Fibroblast of mammary gland (primary cell): ENCODE results near the gene TSC1.

Source experiments
- DNase-seq: peaks from one replicate; pipeline ENCODE4 v3.0.0-alpha.2; 2010; ENCODE audit warnings: low read depth
- H3K4me3 ChIP-seq: 2 replicates; pipeline ENCODE4 v1.5.1; 2011; ENCODE audit warnings: low read depth, mild to moderate bottlenecking, low read length, moderate library complexity; ENCODE audit not compliant: control insufficient read depth
- TF ChIP-seq, protein P1 (sequence below): conservative IDR thresholded peaks from 2 replicates; pipeline ENCODE4 v1.5.1; 2011; ENCODE audit warnings: low read depth, low read length, inconsistent platforms; ENCODE audit not compliant: control insufficient read depth, insufficient read depth

Gene TSC1

DNA sequence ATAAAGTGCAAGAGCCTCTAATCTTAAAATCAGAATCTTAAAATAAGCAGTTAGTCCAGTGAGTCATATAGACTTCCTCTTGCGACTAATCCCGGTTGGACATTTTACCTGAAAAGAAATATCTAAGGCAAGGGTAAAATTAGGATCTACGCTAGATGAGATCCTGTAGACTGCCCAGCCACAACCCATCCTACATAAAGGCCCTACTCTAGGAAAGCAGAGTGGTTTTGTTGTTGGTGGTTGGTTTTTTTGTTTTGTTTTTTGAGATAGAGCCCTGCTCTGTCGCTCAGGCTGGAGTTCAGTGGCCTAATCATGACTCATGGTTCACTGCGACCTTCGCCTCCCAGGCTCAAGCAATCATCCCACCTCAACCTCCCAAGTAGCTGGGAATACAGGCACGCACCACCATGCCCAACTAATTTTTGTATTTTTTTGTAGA, 6.9 kb downstream of the TSC1 start:
- DNase-seq = peak; percentile 10
- TF ChIP-seq, protein P1, sequence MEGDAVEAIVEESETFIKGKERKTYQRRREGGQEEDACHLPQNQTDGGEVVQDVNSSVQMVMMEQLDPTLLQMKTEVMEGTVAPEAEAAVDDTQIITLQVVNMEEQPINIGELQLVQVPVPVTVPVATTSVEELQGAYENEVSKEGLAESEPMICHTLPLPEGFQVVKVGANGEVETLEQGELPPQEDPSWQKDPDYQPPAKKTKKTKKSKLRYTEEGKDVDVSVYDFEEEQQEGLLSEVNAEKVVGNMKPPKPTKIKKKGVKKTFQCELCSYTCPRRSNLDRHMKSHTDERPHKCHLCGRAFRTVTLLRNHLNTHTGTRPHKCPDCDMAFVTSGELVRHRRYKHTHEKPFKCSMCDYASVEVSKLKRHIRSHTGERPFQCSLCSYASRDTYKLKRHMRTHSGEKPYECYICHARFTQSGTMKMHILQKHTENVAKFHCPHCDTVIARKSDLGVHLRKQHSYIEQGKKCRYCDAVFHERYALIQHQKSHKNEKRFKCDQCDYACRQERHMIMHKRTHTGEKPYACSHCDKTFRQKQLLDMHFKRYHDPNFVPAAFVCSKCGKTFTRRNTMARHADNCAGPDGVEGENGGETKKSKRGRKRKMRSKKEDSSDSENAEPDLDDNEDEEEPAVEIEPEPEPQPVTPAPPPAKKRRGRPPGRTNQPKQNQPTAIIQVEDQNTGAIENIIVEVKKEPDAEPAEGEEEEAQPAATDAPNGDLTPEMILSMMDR = no peak
- no peak overlapping the region for H3K4me3 ChIP-seq

DNA sequence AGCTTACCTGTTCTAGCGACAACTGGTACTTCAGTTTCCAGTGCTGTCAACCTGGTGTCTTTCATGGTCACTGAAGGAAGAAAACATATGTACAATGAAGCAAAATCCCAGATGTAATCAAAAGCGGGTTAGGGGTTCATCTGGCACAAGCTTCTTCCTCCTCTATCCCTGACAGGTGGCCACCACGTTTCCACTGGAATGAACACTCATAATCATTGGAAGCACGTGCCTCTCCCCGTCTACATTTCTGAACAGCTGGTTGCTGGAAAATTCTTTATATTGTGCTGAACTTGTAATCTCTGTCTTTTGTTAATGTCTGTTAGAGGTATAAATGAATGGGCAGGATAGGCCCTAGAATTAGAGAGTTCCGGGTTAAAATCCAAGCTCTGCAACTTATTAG, 9.4 kb downstream of the TSC1 start:
- TF ChIP-seq, protein P1 = no peak
- no peak overlapping the region for H3K4me3 ChIP-seq

DNA sequence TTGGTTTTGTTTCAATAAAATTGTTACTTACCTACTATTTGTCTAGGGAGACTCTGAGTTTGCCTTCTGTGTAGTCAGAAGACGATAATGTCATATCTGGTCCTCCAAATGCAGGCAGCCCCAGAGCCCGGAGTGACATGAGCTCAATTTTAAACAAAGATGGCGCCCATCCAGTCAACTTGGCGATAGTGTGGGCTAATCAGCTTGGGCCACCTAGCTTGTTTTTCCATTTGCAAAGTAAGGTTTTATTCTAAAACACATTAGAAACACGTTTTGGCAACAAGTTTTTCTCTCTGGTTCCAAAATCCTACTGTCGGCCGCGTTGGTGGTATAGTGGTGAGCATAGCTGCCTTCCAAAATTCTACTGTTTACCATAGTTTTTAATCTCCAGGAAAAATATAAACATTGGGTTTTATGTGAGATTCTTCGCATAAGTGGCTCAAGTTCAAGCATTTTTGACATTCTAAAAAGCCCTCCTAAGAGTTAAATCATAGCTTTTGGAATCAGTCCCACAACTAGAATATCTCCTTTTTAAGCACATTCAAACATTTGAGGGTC, 13.2 kb downstream of the TSC1 start:
- TF ChIP-seq, protein P1 = no peak
- no peak for DNase-seq
- H3K4me3 ChIP-seq = no peak overlapping the region

More for the DNA sequence above, 9.4 kb downstream of the TSC1 start:
- DNase-seq = no peak

DNA sequence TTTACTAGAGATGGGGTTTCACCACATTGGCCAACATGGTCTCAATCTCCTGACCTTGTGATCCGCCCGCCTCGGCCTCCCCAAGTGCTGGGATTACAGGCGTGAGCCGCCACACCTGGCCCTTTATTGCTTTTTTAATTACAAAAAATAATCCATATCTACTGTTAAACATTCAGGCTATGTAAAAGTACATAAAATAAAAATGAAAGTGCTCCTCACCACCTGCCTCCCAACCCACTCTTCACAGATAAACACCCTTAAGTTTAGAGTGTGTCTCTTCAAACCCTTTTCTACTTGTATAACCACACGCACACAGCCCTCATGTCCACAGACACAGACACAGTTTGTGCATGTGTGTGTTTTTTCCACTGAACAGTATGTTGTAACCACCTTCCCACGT, 16.7 kb downstream of the TSC1 start:
- TF ChIP-seq, protein P1 = no peak
- no peak overlapping the region for H3K4me3 ChIP-seq

DNA sequence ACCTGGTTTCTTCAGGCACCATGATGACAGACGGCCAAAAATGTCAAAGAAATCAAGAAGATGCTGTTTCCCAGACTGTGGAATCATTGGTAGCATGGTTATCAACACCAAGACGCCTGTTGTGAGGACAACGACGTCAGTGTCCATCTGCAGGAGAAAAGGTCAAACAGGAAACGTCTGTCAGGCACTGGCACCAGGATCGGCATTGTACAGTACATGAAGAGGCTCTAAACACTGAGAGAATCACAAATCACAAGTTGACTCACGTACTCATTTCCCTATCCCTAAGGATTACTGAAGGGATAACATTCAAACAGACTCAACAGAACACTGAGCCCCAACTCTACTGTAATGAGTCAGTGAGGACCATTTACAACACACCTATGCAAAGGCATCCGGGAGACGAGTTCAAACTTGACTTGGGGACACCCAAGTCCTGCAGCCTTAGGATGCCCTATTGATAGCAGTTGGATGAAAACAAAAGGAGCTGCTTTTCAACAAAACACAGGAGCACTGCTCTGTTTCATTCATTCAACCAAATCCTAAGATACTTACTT, 21.0 kb downstream of the TSC1 start:
- DNase-seq = no peak
- TF ChIP-seq, protein P1 = no peak
- H3K4me3 ChIP-seq = no peak overlapping the region

More for the DNA sequence above, 16.7 kb downstream of the TSC1 start:
- DNase-seq = no peak

DNA sequence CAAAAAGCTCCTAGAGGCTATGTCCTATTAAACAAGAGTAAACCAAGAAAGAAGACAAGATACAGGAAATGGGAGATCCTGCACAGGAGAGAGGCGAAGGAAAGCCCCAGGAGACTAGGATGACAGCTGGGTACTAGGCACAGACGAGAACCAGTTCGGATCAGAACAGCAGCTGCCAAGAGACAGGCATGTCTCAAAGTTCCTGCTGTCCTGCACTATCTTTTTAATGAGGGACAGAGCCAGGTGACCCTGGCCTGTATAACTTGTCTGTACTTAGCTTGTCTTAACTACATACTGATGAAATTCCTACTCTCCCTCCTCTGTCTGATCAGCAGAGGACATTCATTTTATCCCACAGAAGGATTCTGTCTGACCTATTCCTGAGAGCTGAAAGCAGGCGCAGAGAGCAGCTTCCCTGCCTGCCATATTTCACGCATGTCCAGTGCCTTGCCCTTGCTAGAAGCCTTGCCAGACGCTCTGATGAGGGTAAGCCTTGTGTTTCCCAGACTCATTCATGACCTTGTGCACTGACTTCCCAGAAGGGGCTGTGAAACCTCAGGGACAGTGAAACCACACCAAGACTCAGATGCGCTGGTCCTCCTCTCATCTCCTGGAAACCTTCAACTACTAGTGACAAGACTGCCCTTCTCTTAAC, 24.7 kb downstream of the TSC1 start:
- TF ChIP-seq, protein P1 = no peak

More for the DNA sequence above, 24.7 kb downstream of the TSC1 start:
- H3K4me3 ChIP-seq = no peak overlapping the region
- DNase-seq = no peak
